ENCODE results near the gene DMTF1.

The DMTF1 gene

DNA sequence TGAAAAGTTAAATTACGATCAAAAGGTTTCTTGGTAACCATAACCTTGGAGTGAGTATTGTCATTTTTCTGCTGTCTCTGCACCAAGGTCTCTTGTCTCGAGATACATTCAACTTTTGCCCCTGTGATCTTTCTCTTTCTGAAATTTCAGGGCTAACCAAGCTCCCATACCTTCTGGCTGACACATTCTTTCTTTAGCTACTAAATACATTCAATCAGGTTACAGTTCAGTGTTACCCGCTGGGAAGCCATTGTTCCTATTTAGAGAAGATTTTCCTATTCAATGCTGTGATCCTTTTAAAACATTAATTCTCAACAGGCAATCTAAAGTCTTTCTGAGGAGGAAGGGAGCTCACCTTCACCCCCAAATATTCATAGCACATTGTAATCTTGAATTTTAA, 22.9 kb upstream of the DMTF1 start:
- no peaks in the 10 kb centered on the region for H3K9me3 ChIP-seq (ENCODE audit: insufficient read depth, low read length, severe bottlenecking)

DNA sequence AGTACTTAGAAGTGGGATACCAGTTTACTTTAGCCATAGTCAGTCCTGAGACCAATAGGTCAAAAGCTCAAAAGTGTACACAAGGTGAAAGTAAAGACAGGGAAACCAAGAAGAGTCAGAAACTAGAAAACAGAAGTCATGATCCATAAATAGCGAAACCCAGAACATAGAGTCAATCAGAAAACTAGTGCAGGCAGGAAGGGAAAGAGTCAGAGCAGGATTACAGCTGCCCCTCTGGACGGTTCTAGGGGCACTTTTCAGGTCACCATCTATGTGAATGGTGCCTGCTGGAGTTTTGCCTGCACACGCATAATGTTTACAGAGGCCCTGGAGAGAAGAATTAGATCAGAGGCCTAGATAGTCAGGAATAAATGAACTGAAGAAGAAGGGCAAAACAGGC, 22.4 kb upstream of the DMTF1 start:
- Histone ChIP-seq H2AFZ (ENCODE audit: low read depth, low read length) (no peak overlapping the region), H4K20me1 (ENCODE audit: insufficient read depth, low read length) (no peaks in the 10 kb centered on the region), H3K4me2 (ENCODE audit: insufficient read depth, low read length) (no peak overlapping the region), H3K4me1 (ENCODE audit: insufficient read depth, low read length) (no peaks in the 10 kb centered on the region), H3K9me3 (ENCODE audit: insufficient read depth, low read length, severe bottlenecking) (no peaks in the 10 kb centered on the region), H3K36me3 (ENCODE audit: insufficient read depth, low read length) (no peaks in the 10 kb centered on the region), H3K27me3 (ENCODE audit: insufficient read depth, low read length, poor library complexity) (no peaks in the 10 kb centered on the region), H3K9ac (ENCODE audit: low read depth, low read length) (no peak overlapping the region), H3K4me3 (ENCODE audit: low read depth in 1 of 2, low read length in 2 of 2) (no peak overlapping the region), H3K27ac (ENCODE audit: low read length) (no peak overlapping the region), H3K79me2 (ENCODE audit: insufficient read depth, low read length) (no peaks in the 10 kb centered on the region)
- no peak for ATAC-seq (ENCODE audit: insufficient read depth, low read depth)
- no peak for DNase-seq
- TF ChIP-seq, protein P1, sequence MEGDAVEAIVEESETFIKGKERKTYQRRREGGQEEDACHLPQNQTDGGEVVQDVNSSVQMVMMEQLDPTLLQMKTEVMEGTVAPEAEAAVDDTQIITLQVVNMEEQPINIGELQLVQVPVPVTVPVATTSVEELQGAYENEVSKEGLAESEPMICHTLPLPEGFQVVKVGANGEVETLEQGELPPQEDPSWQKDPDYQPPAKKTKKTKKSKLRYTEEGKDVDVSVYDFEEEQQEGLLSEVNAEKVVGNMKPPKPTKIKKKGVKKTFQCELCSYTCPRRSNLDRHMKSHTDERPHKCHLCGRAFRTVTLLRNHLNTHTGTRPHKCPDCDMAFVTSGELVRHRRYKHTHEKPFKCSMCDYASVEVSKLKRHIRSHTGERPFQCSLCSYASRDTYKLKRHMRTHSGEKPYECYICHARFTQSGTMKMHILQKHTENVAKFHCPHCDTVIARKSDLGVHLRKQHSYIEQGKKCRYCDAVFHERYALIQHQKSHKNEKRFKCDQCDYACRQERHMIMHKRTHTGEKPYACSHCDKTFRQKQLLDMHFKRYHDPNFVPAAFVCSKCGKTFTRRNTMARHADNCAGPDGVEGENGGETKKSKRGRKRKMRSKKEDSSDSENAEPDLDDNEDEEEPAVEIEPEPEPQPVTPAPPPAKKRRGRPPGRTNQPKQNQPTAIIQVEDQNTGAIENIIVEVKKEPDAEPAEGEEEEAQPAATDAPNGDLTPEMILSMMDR (IDR thresholded peaks at IDR 0.05; ENCODE audit: borderline replicate concordance, extremely low read depth, low read length, poor library complexity, severe bottlenecking): no peak
- TF ChIP-seq EZH2 (IDR thresholded peaks at IDR 0.05; ENCODE audit: borderline replicate concordance, low read depth, low read length, severe bottlenecking): no peak

More for the DNA sequence above, 22.9 kb upstream of the DMTF1 start:
- Histone ChIP-seq H3K36me3 (ENCODE audit: insufficient read depth, low read length) (no peaks in the 10 kb centered on the region), H3K27me3 (ENCODE audit: insufficient read depth, low read length, poor library complexity) (no peaks in the 10 kb centered on the region), H2AFZ (ENCODE audit: low read depth, low read length) (no peak overlapping the region), H3K4me1 (ENCODE audit: insufficient read depth, low read length) (no peaks in the 10 kb centered on the region), H4K20me1 (ENCODE audit: insufficient read depth, low read length) (no peaks in the 10 kb centered on the region), H3K4me2 (ENCODE audit: insufficient read depth, low read length) (no peak overlapping the region), H3K27ac (ENCODE audit: low read length) (no peak overlapping the region), H3K9ac (ENCODE audit: low read depth, low read length) (no peak overlapping the region), H3K79me2 (ENCODE audit: insufficient read depth, low read length) (no peaks in the 10 kb centered on the region), H3K4me3 (ENCODE audit: low read depth in 1 of 2, low read length in 2 of 2) (no peak overlapping the region)
- TF ChIP-seq, protein P1 (IDR thresholded peaks at IDR 0.05; ENCODE audit: borderline replicate concordance, extremely low read depth, low read length, poor library complexity, severe bottlenecking): no peak
- TF ChIP-seq EZH2 (IDR thresholded peaks at IDR 0.05; ENCODE audit: borderline replicate concordance, low read depth, low read length, severe bottlenecking): no peak
- DNase-seq: no peak
- no peak for ATAC-seq (ENCODE audit: insufficient read depth, low read depth)

DNA sequence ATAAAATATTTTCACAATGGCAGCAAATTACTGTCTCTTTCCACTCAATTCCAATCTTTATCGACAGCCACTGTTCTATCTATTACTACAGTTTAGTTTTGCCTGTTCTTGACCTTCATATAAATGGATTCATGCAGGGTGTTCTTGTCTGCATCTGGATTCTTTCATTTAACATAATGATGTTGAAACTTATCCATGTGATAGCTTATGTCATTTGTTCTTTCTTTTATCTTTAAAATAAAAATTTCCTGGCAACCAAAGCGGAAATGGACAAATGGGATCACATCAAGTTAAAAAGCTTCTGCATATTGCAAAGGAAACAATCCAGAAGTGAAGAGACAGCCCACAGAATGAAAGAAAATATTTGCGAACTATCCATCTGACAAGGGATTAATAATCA, 20.5 kb upstream of the DMTF1 start:
- Histone ChIP-seq H3K9me3 (ENCODE audit: insufficient read depth, low read length, severe bottlenecking) (no peaks in the 10 kb centered on the region), H3K27me3 (ENCODE audit: insufficient read depth, low read length, poor library complexity) (no peaks in the 10 kb centered on the region), H3K27ac (ENCODE audit: low read length) (no peak overlapping the region), H3K4me3 (ENCODE audit: low read depth in 1 of 2, low read length in 2 of 2) (no peak overlapping the region), H3K9ac (ENCODE audit: low read depth, low read length) (no peak overlapping the region), H3K4me2 (ENCODE audit: insufficient read depth, low read length) (no peak overlapping the region), H3K4me1 (ENCODE audit: insufficient read depth, low read length) (no peaks in the 10 kb centered on the region), H2AFZ (ENCODE audit: low read depth, low read length) (no peak overlapping the region), H4K20me1 (ENCODE audit: insufficient read depth, low read length) (no peaks in the 10 kb centered on the region), H3K36me3 (ENCODE audit: insufficient read depth, low read length) (no peaks in the 10 kb centered on the region), H3K79me2 (ENCODE audit: insufficient read depth, low read length) (no peaks in the 10 kb centered on the region)
- TF ChIP-seq EZH2 (IDR thresholded peaks at IDR 0.05; ENCODE audit: borderline replicate concordance, low read depth, low read length, severe bottlenecking): no peak
- TF ChIP-seq, protein P1 (IDR thresholded peaks at IDR 0.05; ENCODE audit: borderline replicate concordance, extremely low read depth, low read length, poor library complexity, severe bottlenecking): no peak
- ATAC-seq (ENCODE audit: insufficient read depth, low read depth) (no peak), DNase-seq (no peak)

DNA sequence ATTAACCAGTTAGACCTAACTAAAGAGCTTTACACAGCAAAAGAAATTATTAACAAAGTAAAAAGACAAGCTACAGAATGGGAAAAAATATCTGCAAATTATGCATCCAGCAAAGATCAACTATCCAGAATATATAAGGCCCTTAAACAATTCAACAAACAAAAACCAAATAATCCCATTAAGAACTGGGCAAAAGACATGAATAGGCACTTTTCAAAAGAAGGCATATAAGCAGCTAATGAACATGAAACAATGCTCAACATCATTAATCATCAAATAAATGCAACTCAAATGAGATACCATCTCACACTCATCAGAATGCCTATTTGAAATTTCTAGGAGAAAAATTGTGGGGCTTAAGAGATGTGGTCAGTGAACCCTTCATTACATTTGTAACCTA, 15.0 kb upstream of the DMTF1 start:
- Histone ChIP-seq H3K27me3 (ENCODE audit: insufficient read depth, low read length, poor library complexity) (peaks cover 12% of the 10 kb centered on the region), H3K4me3 (ENCODE audit: low read depth in 1 of 2, low read length in 2 of 2) (no peak overlapping the region), H3K27ac (ENCODE audit: low read length) (no peak overlapping the region), H3K4me2 (ENCODE audit: insufficient read depth, low read length) (no peak overlapping the region), H3K36me3 (ENCODE audit: insufficient read depth, low read length) (no peaks in the 10 kb centered on the region), H3K9ac (ENCODE audit: low read depth, low read length) (no peak overlapping the region), H3K4me1 (ENCODE audit: insufficient read depth, low read length) (no peaks in the 10 kb centered on the region), H2AFZ (ENCODE audit: low read depth, low read length) (no peak overlapping the region), H3K9me3 (ENCODE audit: insufficient read depth, low read length, severe bottlenecking) (no peaks in the 10 kb centered on the region), H4K20me1 (ENCODE audit: insufficient read depth, low read length) (no peaks in the 10 kb centered on the region), H3K79me2 (ENCODE audit: insufficient read depth, low read length) (no peaks in the 10 kb centered on the region)
- DNase-seq: no peak
- TF ChIP-seq, protein P1 (IDR thresholded peaks at IDR 0.05; ENCODE audit: borderline replicate concordance, extremely low read depth, low read length, poor library complexity, severe bottlenecking): no peak
- TF ChIP-seq EZH2 (IDR thresholded peaks at IDR 0.05; ENCODE audit: borderline replicate concordance, low read depth, low read length, severe bottlenecking): no peak
- ATAC-seq (ENCODE audit: insufficient read depth, low read depth): no peak

Data from DND-41 (cell line).